Gastroesophageal sphincter (tissue), 3 donors: ENCODE results near the gene KRT8.

Experiments used
- CTCF ChIP-seq, 4 experiments: fragments of 200-600 bp in 2 of 4; fragments of 450-650 bp in 2 of 4; sonication (generic) in 1 of 4; IDR thresholded peaks; one replicate each; pipeline ENCODE4 v1.5.1; 2017 to 2019; ENCODE audit warnings: antibody characterized with exemption in 4 of 4, mild to moderate bottlenecking in 2 of 4, moderate library complexity in 2 of 4
- EP300 ChIP-seq: sonication (generic); formaldehyde crosslinking; IDR thresholded peaks from one replicate; pipeline ENCODE4 v1.6.1; 2017; ENCODE audit warnings: antibody characterized with exemption, mild to moderate bottlenecking
- POLR2A ChIP-seq, 2 donors: fragments of 450-650 bp; IDR thresholded peaks; one replicate each; pipeline ENCODE4 v1.6.1; 2017; ENCODE audit warnings: antibody characterized with exemption in 2 of 2, mild to moderate bottlenecking in 2 of 2, moderate library complexity in 1 of 2

- no peak for TF ChIP-seq CTCF (IDR thresholded peaks at IDR 0.05)
- TF ChIP-seq POLR2A (IDR thresholded peaks at IDR 0.05) = no peak
- TF ChIP-seq EP300 = no peak
Observed at GRCh38 chr12:52929538-52929937, 24.7 kb upstream of the KRT8 start.
